HEK293 (cell line): ENCODE measurements around the gene SYNE1.

ENCODE experiments used
- CTCF ChIA-PET: fragments of 350-600 bp; formaldehyde crosslinking; extraction: SDS; loops from one replicate; lab custom pipeline; 2021; ENCODE audit warnings: antibody characterized with exemption; lab: Yijun Ruan, JAX
- POLR2A ChIA-PET: fragments of 300-600 bp; formaldehyde crosslinking; extraction: SDS; loops from one replicate; lab custom pipeline; 2020; ENCODE audit warnings: antibody characterized with exemption, inconsistent platforms; lab: Yijun Ruan, JAX
- H3K27ac ChIP-seq: fragments of 200-500 bp; sonication (Bioruptor generic); 2 replicates; pipeline ENCODE4 v1.5.1; 2014; ENCODE audit warnings: low read depth, low read length, control low read depth, inconsistent platforms; ENCODE audit errors: extremely low read depth
- H3K36me3 ChIP-seq, 2 experiments: fragments of 200-500 bp in 1 of 2; sonication (Bioruptor generic) in 1 of 2; 1 replicate in 1 of 2; 2 replicates in 1 of 2; pipeline ENCODE4 v1.5.1; 2014 to 2017; ENCODE audit warnings: inconsistent platforms in 2 of 2, low read length in 2 of 2; ENCODE audit not compliant: control insufficient read depth in 2 of 2, insufficient read depth in 1 of 2
- H3K4me1 ChIP-seq: fragments of 200-500 bp; sonication (Bioruptor generic); 2 replicates; pipeline ENCODE4 v1.5.1; 2014; ENCODE audit warnings: mild to moderate bottlenecking, low read length, inconsistent platforms; ENCODE audit not compliant: control insufficient read depth, insufficient read depth
- H3K4me3 ChIP-seq: 2 replicates; pipeline ENCODE4 v1.5.1; 2011; ENCODE audit warnings: low read depth, mild to moderate bottlenecking, control low read depth, low read length, moderate library complexity
- H3K9me3 ChIP-seq: fragments of 200-500 bp; sonication (Bioruptor generic); 2 replicates; pipeline ENCODE4 v1.5.1; 2014; ENCODE audit warnings: low read depth, low read length, inconsistent platforms; ENCODE audit not compliant: control insufficient read depth, insufficient read depth
- GFI1B ChIP-seq: fragments of 450-650 bp; formaldehyde crosslinking; IDR thresholded peaks from 2 replicates; pipeline ENCODE4 v1.5.1; 2016; ENCODE audit warnings: missing biosample characterization, missing genetic modification characterization
- GLI4 ChIP-seq: fragments of 450-650 bp; formaldehyde crosslinking; IDR thresholded peaks from 2 replicates; pipeline ENCODE4 v1.5.1; 2016; ENCODE audit warnings: missing biosample characterization, missing genetic modification characterization
- IKZF3 ChIP-seq: fragments of 450-650 bp; IDR thresholded peaks from 2 replicates; pipeline ENCODE4 v1.5.0; 2018; ENCODE audit warnings: missing biosample characterization, mild to moderate bottlenecking, missing genetic modification characterization, moderate library complexity
- KLF8 ChIP-seq: fragments of 450-650 bp; formaldehyde crosslinking; IDR thresholded peaks from 2 replicates; pipeline ENCODE4 v1.5.1; 2016; ENCODE audit warnings: missing biosample characterization, missing genetic modification characterization
- MEIS1 ChIP-seq: sonication (generic); formaldehyde crosslinking; IDR thresholded peaks from 2 replicates; pipeline ENCODE4 v1.8.1; 2022; ENCODE audit warnings: missing genetic modification reagents, mild to moderate bottlenecking, borderline replicate concordance
- MYNN ChIP-seq: fragments of 450-650 bp; formaldehyde crosslinking; IDR thresholded peaks from 2 replicates; pipeline ENCODE4 v1.5.1; 2016; ENCODE audit warnings: missing biosample characterization, missing genetic modification characterization, borderline replicate concordance
- SETDB1 ChIP-seq: IDR thresholded peaks from one replicate; pipeline ENCODE4 v1.6.1; 2017; ENCODE audit warnings: mild to moderate bottlenecking, low read length, moderate library complexity, mixed read lengths; ENCODE audit not compliant: insufficient read length
- ZNF16 ChIP-seq: fragments of 450-650 bp; formaldehyde crosslinking; IDR thresholded peaks from 2 replicates; pipeline ENCODE4 v1.5.1; 2016; ENCODE audit warnings: low read depth, missing biosample characterization, missing genetic modification characterization
- ZNF175 ChIP-seq: fragments of 450-650 bp; formaldehyde crosslinking; IDR thresholded peaks from 2 replicates; pipeline ENCODE4 v1.5.1; 2016; ENCODE audit warnings: missing biosample characterization, missing genetic modification characterization
- ZNF324 ChIP-seq: fragments of 450-650 bp; formaldehyde crosslinking; IDR thresholded peaks from 2 replicates; pipeline ENCODE4 v1.5.1; 2016; ENCODE audit warnings: missing biosample characterization, missing genetic modification characterization
- ZNF555 ChIP-seq: fragments of 450-650 bp; formaldehyde crosslinking; conservative IDR thresholded peaks from 2 replicates; pipeline ENCODE4 v1.5.1; 2017; ENCODE audit warnings: missing biosample characterization, mild to moderate bottlenecking, missing genetic modification characterization, inconsistent platforms
- ZNF654 ChIP-seq: fragments of 450-650 bp; formaldehyde crosslinking; IDR thresholded peaks from 2 replicates; pipeline ENCODE4 v1.5.1; 2016; ENCODE audit warnings: low read depth, missing biosample characterization, missing genetic modification characterization
- ZNF792 ChIP-seq: fragments of 450-650 bp; formaldehyde crosslinking; IDR thresholded peaks from 2 replicates; pipeline ENCODE4 v1.5.1; 2016; ENCODE audit warnings: missing biosample characterization, missing genetic modification characterization
- ZSCAN23 ChIP-seq: fragments of 450-650 bp; formaldehyde crosslinking; IDR thresholded peaks from 2 replicates; pipeline ENCODE4 v1.5.1; 2016; ENCODE audit warnings: missing biosample characterization, missing genetic modification characterization
- TF ChIP-seq, protein P1 (sequence below): sonication (generic); formaldehyde crosslinking; IDR thresholded peaks from 2 replicates; pipeline ENCODE4 v1.8.1; 2022; ENCODE audit warnings: mild to moderate bottlenecking, moderate library complexity, missing genetic modification reagents
- TF ChIP-seq, protein P2 (sequence below): fragments of 450-650 bp; formaldehyde crosslinking; IDR thresholded peaks from 2 replicates; pipeline ENCODE4 v1.5.1; 2016; ENCODE audit warnings: missing biosample characterization, missing genetic modification characterization, borderline replicate concordance
- TF ChIP-seq, protein P3 (sequence below): fragments of 450-650 bp; formaldehyde crosslinking; optimal IDR thresholded peaks from 2 replicates; pipeline ENCODE3; 2016; ENCODE audit warnings: missing biosample characterization, mild to moderate bottlenecking, missing genetic modification characterization
- TF ChIP-seq, protein P4 (sequence below): fragments of 450-650 bp; formaldehyde crosslinking; IDR thresholded peaks from 2 replicates; pipeline ENCODE4 v1.5.1; 2016; ENCODE audit warnings: missing biosample characterization, missing genetic modification characterization
- TF ChIP-seq, protein P5 (sequence below): fragments of 450-650 bp; formaldehyde crosslinking; IDR thresholded peaks from 2 replicates; pipeline ENCODE4 v1.5.1; 2017; ENCODE audit warnings: missing biosample characterization, missing genetic modification characterization

Gene SYNE1

DNA sequence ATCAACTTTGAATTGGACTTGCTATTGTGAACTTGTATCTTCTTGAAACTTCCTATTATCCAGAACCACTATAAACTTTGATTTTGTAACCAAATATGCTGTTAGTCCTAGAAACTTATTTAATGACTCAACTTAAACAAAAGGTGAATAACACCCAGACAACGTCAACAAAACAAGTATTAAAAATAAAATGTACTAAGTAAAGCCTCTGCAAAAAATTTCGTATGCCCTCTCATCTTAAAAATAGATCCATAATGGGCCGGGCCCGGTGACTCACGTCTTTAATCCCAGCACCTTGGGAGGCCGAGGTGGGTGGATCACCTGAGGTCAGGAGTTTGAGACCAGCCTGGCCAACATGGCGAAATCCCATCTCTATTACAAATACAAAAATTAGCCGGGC is 428.0 kb downstream of the SYNE1 start:
- no peak overlapping the region for H3K27ac ChIP-seq
- ChIA-PET CTCF (no interaction called here), POLR2A (no interaction called here)
- no peaks in the 10 kb centered on the region for H3K9me3 ChIP-seq
- peaks cover 0 to 27% of the 10 kb centered on the region in 2 experiments; a peak in 2 of 3 replicates for H3K36me3 ChIP-seq
- H3K4me3 ChIP-seq = no peak overlapping the region
- no peaks in the 10 kb centered on the region for H3K4me1 ChIP-seq
- TF ChIP-seq SETDB1 (no peak), ZNF792 (tag by site-specific recombination) (no peak), ZSCAN23 (no peak), GFI1B (tag by site-specific recombination) (no peak), MYNN (tag by site-specific recombination) (no peak), IKZF3 (tag by site-specific recombination) (no peak), ZNF654 (tag by site-specific recombination) (no peak), ZNF16 (no peak), ZNF175 (tag by site-specific recombination) (no peak), ZNF324 (no peak), KLF8 (tag by site-specific recombination) (no peak), MEIS1 (CRISPR knock-in tag) (no peak), ZNF555 (no peak), GLI4 (tag by site-specific recombination) (no peak)
- TF ChIP-seq, protein P1, sequence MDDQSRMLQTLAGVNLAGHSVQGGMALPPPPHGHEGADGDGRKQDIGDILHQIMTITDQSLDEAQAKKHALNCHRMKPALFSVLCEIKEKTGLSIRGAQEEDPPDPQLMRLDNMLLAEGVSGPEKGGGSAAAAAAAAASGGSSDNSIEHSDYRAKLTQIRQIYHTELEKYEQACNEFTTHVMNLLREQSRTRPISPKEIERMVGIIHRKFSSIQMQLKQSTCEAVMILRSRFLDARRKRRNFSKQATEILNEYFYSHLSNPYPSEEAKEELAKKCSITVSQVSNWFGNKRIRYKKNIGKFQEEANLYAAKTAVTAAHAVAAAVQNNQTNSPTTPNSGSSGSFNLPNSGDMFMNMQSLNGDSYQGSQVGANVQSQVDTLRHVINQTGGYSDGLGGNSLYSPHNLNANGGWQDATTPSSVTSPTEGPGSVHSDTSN = no peak
- TF ChIP-seq, protein P2, sequence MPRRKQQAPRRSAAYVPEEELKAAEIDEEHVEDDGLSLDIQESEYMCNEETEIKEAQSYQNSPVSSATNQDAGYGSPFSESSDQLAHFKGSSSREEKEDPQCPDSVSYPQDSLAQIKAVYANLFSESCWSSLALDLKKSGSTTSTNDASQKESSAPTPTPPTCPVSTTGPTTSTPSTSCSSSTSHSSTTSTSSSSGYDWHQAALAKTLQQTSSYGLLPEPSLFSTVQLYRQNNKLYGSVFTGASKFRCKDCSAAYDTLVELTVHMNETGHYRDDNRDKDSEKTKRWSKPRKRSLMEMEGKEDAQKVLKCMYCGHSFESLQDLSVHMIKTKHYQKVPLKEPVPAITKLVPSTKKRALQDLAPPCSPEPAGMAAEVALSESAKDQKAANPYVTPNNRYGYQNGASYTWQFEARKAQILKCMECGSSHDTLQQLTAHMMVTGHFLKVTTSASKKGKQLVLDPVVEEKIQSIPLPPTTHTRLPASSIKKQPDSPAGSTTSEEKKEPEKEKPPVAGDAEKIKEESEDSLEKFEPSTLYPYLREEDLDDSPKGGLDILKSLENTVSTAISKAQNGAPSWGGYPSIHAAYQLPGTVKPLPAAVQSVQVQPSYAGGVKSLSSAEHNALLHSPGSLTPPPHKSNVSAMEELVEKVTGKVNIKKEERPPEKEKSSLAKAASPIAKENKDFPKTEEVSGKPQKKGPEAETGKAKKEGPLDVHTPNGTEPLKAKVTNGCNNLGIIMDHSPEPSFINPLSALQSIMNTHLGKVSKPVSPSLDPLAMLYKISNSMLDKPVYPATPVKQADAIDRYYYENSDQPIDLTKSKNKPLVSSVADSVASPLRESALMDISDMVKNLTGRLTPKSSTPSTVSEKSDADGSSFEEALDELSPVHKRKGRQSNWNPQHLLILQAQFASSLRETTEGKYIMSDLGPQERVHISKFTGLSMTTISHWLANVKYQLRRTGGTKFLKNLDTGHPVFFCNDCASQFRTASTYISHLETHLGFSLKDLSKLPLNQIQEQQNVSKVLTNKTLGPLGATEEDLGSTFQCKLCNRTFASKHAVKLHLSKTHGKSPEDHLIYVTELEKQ (tag by site-specific recombination) = no peak
- TF ChIP-seq, protein P3, sequence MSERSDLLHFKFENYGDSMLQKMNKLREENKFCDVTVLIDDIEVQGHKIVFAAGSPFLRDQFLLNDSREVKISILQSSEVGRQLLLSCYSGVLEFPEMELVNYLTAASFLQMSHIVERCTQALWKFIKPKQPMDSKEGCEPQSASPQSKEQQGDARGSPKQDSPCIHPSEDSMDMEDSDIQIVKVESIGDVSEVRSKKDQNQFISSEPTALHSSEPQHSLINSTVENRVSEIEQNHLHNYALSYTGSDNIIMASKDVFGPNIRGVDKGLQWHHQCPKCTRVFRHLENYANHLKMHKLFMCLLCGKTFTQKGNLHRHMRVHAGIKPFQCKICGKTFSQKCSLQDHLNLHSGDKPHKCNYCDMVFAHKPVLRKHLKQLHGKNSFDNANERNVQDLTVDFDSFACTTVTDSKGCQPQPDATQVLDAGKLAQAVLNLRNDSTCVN (tag by site-specific recombination) = no peak
- TF ChIP-seq, protein P4, sequence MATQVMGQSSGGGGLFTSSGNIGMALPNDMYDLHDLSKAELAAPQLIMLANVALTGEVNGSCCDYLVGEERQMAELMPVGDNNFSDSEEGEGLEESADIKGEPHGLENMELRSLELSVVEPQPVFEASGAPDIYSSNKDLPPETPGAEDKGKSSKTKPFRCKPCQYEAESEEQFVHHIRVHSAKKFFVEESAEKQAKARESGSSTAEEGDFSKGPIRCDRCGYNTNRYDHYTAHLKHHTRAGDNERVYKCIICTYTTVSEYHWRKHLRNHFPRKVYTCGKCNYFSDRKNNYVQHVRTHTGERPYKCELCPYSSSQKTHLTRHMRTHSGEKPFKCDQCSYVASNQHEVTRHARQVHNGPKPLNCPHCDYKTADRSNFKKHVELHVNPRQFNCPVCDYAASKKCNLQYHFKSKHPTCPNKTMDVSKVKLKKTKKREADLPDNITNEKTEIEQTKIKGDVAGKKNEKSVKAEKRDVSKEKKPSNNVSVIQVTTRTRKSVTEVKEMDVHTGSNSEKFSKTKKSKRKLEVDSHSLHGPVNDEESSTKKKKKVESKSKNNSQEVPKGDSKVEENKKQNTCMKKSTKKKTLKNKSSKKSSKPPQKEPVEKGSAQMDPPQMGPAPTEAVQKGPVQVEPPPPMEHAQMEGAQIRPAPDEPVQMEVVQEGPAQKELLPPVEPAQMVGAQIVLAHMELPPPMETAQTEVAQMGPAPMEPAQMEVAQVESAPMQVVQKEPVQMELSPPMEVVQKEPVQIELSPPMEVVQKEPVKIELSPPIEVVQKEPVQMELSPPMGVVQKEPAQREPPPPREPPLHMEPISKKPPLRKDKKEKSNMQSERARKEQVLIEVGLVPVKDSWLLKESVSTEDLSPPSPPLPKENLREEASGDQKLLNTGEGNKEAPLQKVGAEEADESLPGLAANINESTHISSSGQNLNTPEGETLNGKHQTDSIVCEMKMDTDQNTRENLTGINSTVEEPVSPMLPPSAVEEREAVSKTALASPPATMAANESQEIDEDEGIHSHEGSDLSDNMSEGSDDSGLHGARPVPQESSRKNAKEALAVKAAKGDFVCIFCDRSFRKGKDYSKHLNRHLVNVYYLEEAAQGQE = no peak
- TF ChIP-seq, protein P5, sequence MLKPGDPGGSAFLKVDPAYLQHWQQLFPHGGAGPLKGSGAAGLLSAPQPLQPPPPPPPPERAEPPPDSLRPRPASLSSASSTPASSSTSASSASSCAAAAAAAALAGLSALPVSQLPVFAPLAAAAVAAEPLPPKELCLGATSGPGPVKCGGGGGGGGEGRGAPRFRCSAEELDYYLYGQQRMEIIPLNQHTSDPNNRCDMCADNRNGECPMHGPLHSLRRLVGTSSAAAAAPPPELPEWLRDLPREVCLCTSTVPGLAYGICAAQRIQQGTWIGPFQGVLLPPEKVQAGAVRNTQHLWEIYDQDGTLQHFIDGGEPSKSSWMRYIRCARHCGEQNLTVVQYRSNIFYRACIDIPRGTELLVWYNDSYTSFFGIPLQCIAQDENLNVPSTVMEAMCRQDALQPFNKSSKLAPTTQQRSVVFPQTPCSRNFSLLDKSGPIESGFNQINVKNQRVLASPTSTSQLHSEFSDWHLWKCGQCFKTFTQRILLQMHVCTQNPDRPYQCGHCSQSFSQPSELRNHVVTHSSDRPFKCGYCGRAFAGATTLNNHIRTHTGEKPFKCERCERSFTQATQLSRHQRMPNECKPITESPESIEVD (tag by site-specific recombination) = no peak
